GM04504 (cell line): ENCODE data around the gene CDCA8.
"Not testable (repeated sequence)": the region's sequence is repeated elsewhere in the genome, so short reads cannot be mapped to it uniquely, and the experiment has no call there.

ENCODE experiments used
- DNase-seq: peaks from one replicate; pipeline ENCODE4 v3.0.0-alpha.2; 2012; ENCODE audit warnings: low read depth

Gene CDCA8

GRCh38 chr1:37673920-37674319 is 18.4 kb upstream of the CDCA8 start:
- no peak for DNase-seq

- DNase-seq, result peak; percentile 44
Measured at GRCh38 chr1:37676281-37677142, 15.8 kb upstream of the CDCA8 start.

GRCh38 chr1:37677143-37677439 is 15.2 kb upstream of the CDCA8 start:
- DNase-seq, result no peak

- no peak for DNase-seq
Measured at GRCh38 chr1:37677808-37678207, 14.5 kb upstream of the CDCA8 start.

- no peak for DNase-seq
Measured at GRCh38 chr1:37680933-37681332, 11.4 kb upstream of the CDCA8 start.

- no peak for DNase-seq
Measured at GRCh38 chr1:37682334-37682987, 9.9 kb upstream of the CDCA8 start.

GRCh38 chr1:37684182-37684581 is 8.1 kb upstream of the CDCA8 start:
- DNase-seq, result not testable (repeated sequence)

- DNase-seq, result no peak
Measured at GRCh38 chr1:37685722-37686121, 6.6 kb upstream of the CDCA8 start.

- DNase-seq, result not testable (repeated sequence)
Measured at GRCh38 chr1:37687764-37688163, 4.6 kb upstream of the CDCA8 start.

- no peak for DNase-seq
Measured at GRCh38 chr1:37688926-37689325, 3.4 kb upstream of the CDCA8 start.

- DNase-seq, result no peak
Measured at GRCh38 chr1:37691497-37692077, 729 bp upstream of the CDCA8 start.

GRCh38 chr1:37692834-37693175 is 489 bp downstream of the CDCA8 start:
- DNase-seq, result no peak

- DNase-seq, result no peak
Measured at GRCh38 chr1:37697090-37697489, 4.8 kb downstream of the CDCA8 start.

GRCh38 chr1:37697737-37698136 is 5.4 kb downstream of the CDCA8 start:
- DNase-seq, result no peak

GRCh38 chr1:37699147-37699546 is 6.8 kb downstream of the CDCA8 start:
- DNase-seq, result no peak

- DNase-seq, result no peak
Measured at GRCh38 chr1:37701051-37701450, 8.7 kb downstream of the CDCA8 start.

GRCh38 chr1:37703061-37703460 is 10.7 kb downstream of the CDCA8 start:
- DNase-seq, result no peak

- peak; percentile 81 for DNase-seq
Measured at GRCh38 chr1:37704966-37705365, 12.7 kb downstream of the CDCA8 start.

- DNase-seq, result no peak
Measured at GRCh38 chr1:37705399-37705798, 13.1 kb downstream of the CDCA8 start.

- no peak for DNase-seq
Measured at GRCh38 chr1:37708471-37708870, 16.2 kb downstream of the CDCA8 start.

GRCh38 chr1:37714226-37714625 is 21.9 kb downstream of the CDCA8 start:
- no peak for DNase-seq

GRCh38 chr1:37714689-37715088 is 22.4 kb downstream of the CDCA8 start:
- DNase-seq, result no peak

GRCh38 chr1:37716321-37716720 is 24.0 kb downstream of the CDCA8 start:
- no peak for DNase-seq

- DNase-seq, result no peak
Measured at GRCh38 chr1:37717631-37718030, 25.3 kb downstream of the CDCA8 start.
